ENCODE results near the gene MED17. TPM values are rescaled to one million over a fixed set of nuclear protein-coding genes. Genes with fewer than 3 reads are reported as not detected.

Gene MED17
- polyA plus RNA-seq, 3 donors: 34.6 to 44.8 (median 35.5) TPM

DNA sequence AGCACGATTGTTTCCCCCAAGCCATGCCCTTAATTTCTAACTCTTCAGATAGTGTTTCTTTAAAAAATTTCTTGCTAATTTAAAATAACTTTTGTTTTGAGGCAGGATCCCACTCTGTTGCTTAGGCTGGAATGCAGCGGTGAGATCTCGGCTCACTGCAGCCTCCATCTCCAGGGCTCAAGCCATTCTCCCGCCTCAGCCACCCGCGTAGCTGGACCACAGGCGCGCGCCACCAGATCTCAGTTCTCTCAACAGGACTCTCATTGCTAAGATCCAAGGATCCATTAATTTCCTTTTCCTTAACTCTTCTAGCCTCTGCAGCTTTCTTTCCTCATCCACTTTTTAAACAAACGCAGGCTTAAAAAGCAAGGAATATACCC lies 327 bp upstream of the MED17 start:
- DNase-seq (ENCODE audit: extremely low read depth in 1 of 11, low read depth in 9 of 11, low spot score in 4 of 11): no peak

- DNase-seq (ENCODE audit: extremely low read depth in 1 of 11, low read depth in 9 of 11, low spot score in 4 of 11): peak in 3 of 11 donors; percentile 10 to 23 (median 13)
These were observed 866 bp downstream of the MED17 start for GRCh38 chr11:93784935-93785360.

GRCh38 chr11:93791493-93791892 lies 7.4 kb downstream of the MED17 start:
- DNase-seq (ENCODE audit: extremely low read depth in 1 of 11, low read depth in 9 of 11, low spot score in 4 of 11): no peak

DNA sequence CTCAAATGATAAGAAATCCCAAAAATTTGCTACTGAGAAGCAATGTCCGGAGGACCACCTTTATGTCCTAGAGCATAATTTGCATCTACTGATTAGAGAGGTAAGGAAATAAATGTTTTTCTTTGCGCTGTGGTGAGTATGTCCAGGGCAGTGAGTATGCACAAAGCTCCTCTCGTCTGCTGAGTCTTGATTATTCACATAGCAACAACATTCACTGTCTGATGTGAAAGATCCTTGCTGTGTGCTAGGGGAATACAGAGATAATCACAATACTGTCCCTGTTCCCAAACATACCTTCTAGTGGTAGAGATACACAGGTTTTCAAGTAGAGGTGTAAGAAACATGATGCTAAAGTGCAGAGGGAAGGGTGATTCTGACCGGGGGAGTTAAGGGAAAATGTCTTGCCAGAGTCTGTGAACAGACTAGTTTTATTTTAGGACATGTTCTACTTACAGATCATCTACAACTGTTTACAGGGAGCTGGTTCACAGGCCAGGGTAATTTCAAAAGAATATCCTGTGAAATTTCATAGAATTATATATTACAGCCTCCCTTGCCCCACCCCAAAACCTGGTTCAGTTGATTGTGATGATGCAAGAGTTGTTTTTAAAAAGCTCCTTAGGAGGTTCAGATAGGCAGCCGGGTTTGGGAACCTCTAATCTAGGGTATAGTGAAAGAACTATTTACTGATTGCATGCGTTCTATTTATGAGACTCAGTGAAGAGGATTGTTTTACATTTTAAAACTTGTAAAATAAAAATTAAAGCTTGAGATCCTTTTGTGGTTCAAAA lies 12.6 kb downstream of the MED17 start:
- no peak for DNase-seq (ENCODE audit: extremely low read depth in 1 of 11, low read depth in 9 of 11, low spot score in 4 of 11)

- DNase-seq (ENCODE audit: extremely low read depth in 1 of 11, low read depth in 9 of 11, low spot score in 4 of 11): no peak
These were observed 17.3 kb downstream of the MED17 start for GRCh38 chr11:93801366-93801765.

- DNase-seq (ENCODE audit: extremely low read depth in 1 of 11, low read depth in 9 of 11, low spot score in 4 of 11): no peak
These were observed 20.8 kb downstream of the MED17 start for GRCh38 chr11:93804879-93805278.

DNA sequence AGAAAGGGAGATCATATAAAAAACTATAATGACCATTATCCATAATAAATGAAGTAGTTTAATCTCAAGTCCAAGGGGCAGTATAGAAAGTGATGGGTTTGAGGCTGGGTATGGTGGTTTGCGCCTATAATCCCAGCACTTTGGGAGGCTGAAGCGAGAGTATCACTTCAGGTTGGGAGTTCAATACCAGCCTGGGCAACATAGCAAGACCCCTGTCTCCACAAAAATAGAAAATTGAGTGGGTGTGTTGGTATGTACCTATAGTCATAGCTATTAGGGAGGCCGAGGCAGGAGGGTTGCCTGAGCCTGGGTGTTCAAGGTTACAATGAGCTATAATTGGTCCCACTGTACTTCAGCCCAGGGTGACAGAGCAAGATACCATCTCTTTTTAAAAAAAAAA lies 23.9 kb downstream of the MED17 start:
- DNase-seq (ENCODE audit: extremely low read depth in 1 of 11, low read depth in 9 of 11, low spot score in 4 of 11): no peak

GRCh38 chr11:93813974-93814373 lies 29.9 kb downstream of the MED17 start:
- DNase-seq (ENCODE audit: extremely low read depth in 1 of 11, low read depth in 9 of 11, low spot score in 4 of 11): no peak

DNA sequence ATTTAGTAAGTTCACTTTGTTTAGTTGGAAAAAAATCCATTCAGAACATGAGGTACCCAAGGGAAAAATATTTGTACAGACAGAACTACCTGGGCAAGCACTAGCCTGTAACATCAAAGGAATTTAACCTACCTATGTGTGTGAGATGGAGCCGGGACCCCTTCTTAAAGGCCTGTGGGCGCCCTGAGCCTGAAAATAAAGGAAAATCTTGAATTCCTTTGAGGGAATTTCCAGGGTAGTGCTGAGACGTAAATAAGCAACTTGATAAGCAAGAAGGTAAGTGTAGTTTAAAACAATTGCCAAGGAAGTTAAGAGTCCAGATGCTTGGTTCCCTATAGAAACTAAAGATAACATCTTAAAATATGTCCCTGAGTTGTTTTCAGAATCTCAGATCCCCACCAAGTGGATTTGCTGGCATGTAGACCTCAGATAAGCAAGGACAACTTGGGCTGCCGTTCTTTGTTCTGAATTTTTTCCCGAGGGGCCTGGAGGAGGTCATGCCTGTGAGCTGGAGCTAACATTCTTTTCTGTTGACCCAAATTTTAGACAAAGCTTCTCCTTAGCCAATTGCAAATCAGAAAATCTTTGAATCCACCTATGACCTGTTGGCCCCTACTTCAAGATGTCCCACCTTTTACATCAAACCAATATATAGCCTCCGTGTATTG lies 31.0 kb downstream of the MED17 start:
- DNase-seq (ENCODE audit: extremely low read depth in 1 of 11, low read depth in 9 of 11, low spot score in 4 of 11): no peak

- DNase-seq (ENCODE audit: extremely low read depth in 1 of 11, low read depth in 9 of 11, low spot score in 4 of 11): no peak
These were observed 33.6 kb downstream of the MED17 start for GRCh38 chr11:93817426-93818348.

- no peak for DNase-seq (ENCODE audit: extremely low read depth in 1 of 11, low read depth in 9 of 11, low spot score in 4 of 11)
These were observed 36.0 kb downstream of the MED17 start for GRCh38 chr11:93819966-93820695.

- DNase-seq (ENCODE audit: extremely low read depth in 1 of 11, low read depth in 9 of 11, low spot score in 4 of 11): no peak
These were observed 36.8 kb downstream of the MED17 start for GRCh38 chr11:93820847-93821246.

DNA sequence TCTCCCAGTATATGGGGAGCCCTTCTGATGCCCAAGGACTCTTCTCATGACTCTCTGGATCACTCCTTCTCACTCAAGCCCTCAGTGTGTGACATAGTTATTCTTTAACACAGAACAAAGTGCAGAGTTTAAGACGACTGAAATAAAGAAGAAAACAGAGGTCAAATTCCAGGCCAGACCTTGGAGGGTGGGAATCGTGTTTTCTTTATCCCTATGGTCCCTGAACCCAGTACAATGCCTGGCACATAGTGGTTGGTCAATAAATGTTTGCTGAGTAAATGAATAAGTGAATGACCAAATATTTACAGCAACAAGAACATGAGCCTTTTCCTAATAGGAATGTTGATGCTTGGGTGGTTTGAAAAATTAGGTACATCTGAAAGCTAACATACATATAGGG lies 37.5 kb downstream of the MED17 start:
- peak in 1 of 11 donors; percentile 35 for DNase-seq (ENCODE audit: extremely low read depth in 1 of 11, low read depth in 9 of 11, low spot score in 4 of 11)

DNA sequence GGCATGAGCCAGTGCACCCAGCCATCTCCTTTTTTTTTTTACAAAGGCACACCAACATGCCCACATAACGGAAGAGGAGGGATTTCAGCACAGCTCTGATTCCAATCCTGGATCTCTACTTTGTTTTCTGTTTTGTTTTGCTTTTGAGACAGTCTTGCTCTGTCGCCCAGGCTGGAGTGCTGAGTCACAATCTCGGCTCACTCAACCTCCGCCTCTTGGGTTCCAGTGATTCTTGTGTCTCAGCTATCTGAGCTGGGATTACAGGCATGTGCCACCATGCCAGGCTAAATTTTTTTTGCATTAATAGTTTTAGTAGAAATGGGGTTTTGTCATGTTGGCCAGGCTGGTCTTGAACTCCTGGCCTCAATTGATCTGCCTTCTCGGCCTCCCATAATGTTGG lies 38.3 kb downstream of the MED17 start:
- no peak for DNase-seq (ENCODE audit: extremely low read depth in 1 of 11, low read depth in 9 of 11, low spot score in 4 of 11)

DNA sequence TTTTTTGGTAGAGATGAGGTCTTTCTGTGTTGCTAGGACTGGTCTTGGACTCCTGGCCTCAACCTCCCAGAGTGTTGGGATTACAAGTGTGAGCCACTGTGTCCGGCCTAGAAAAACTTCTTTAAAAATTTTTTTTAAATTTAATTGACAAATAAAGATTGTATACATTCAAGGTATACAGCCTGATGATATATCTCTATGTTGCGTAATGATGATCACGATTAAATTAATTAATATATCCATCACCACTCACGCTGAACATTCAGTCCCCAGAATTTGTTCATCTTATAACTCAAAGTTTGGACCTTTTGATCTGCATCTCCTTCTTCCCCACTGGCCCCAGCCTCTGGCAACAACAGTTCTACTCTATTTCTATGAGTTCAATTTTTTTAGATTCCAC lies 39.1 kb downstream of the MED17 start:
- DNase-seq (ENCODE audit: extremely low read depth in 1 of 11, low read depth in 9 of 11, low spot score in 4 of 11): no peak

DNA sequence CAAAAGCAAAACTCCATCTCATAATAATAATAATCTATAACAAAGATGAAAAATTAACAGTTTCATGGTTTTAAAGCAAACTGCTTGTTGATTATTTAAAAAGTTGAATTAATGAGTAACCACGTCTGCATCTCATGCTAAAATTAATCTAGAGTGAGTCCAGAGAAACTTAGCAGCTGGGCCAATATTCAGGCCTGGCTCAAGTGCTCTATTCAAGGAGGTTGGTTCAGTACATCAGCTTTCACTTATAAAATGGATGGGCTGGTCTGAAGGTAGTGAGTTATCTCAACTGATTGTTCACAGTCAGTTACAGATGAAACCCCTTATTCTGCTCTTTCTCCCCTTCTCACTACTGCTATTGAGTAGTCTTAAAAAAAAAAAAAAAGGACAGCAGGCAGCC lies 43.3 kb downstream of the MED17 start:
- DNase-seq (ENCODE audit: extremely low read depth in 1 of 11, low read depth in 9 of 11, low spot score in 4 of 11): no peak

GRCh38 chr11:93829598-93829997 lies 45.5 kb downstream of the MED17 start:
- no peak for DNase-seq (ENCODE audit: extremely low read depth in 1 of 11, low read depth in 9 of 11, low spot score in 4 of 11)

DNA sequence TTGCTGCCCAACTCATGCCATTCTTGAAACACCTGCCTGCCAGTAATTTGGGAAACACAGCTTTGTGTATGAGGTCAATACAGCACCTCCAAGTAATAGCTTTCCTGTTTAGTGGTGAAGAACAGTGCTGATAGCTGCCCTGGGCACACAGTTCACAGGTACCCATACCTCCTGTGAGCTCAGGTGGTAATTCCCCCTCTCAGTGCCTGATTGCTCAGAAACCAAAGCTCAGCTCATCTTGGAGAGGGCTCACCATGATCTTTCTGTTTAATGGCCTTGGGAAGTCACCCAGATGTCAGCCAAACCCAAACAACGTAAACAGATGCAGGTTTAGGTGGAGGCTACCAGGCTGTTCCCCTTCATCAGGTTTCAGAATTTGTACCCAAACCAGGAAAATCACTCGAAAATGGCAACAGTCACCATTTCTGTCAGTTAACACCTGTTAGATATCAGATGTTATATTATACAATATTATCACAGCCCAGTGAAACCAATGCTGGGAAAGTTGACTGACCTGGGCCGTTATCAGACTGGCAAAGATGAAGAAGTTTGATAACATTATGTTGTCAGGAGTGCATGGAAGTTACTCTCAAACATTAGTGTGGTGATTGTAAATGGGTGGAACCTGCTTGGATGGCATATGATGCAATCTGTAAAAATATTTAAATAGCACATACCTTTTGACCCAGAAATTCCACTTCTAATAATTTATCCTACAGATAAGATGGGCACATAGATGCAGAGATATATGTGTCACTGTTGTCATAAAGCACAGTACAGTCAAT lies 47.5 kb downstream of the MED17 start:
- no peak for DNase-seq (ENCODE audit: extremely low read depth in 1 of 11, low read depth in 9 of 11, low spot score in 4 of 11)
